Measurements from ENCODE around the gene SYT7.
"Not testable (repeated sequence)": the region's sequence is repeated elsewhere in the genome, so short reads cannot be mapped to it uniquely, and the experiment has no call there.

The SYT7 gene

GRCh38 chr11:61581030-61581928, at the start of gene SYT7:
Gene SYT7 (minus strand): TSS chr11:61581076. CDS start chr11:61580820, 256 bp downstream.
- peak; percentile 90 for DNase-seq (ENCODE audit: low spot score)

- no peak for DNase-seq (ENCODE audit: low spot score)
Measured at GRCh38 chr11:61630089-61630488, 49.2 kb upstream of the SYT7 start.

GRCh38 chr11:61629082-61629833, 48.4 kb upstream of the SYT7 start:
- no peak for DNase-seq (ENCODE audit: low spot score)

GRCh38 chr11:61628662-61628970, 47.7 kb upstream of the SYT7 start:
- no peak for DNase-seq (ENCODE audit: low spot score)

GRCh38 chr11:61627850-61628661, 47.2 kb upstream of the SYT7 start:
- DNase-seq (ENCODE audit: low spot score), result no peak

GRCh38 chr11:61626580-61627380, 45.9 kb upstream of the SYT7 start:
- no peak for DNase-seq (ENCODE audit: low spot score)

GRCh38 chr11:61625525-61625924, 44.6 kb upstream of the SYT7 start:
- no peak for DNase-seq (ENCODE audit: low spot score)

- DNase-seq (ENCODE audit: low spot score), result no peak
Measured at GRCh38 chr11:61621917-61622585, 41.2 kb upstream of the SYT7 start.

- DNase-seq (ENCODE audit: low spot score), result no peak
Measured at GRCh38 chr11:61619471-61620226, 38.8 kb upstream of the SYT7 start.

GRCh38 chr11:61618978-61619377, 38.1 kb upstream of the SYT7 start:
- DNase-seq (ENCODE audit: low spot score), result no peak

GRCh38 chr11:61617515-61617914, 36.6 kb upstream of the SYT7 start:
- no peak for DNase-seq (ENCODE audit: low spot score)

GRCh38 chr11:61616434-61616833, 35.6 kb upstream of the SYT7 start:
- DNase-seq (ENCODE audit: low spot score), result no peak

GRCh38 chr11:61614782-61615181, 33.9 kb upstream of the SYT7 start:
- DNase-seq (ENCODE audit: low spot score), result not testable (repeated sequence)

- no peak for DNase-seq (ENCODE audit: low spot score)
Measured at GRCh38 chr11:61613870-61614269, 33.0 kb upstream of the SYT7 start.

- no peak for DNase-seq (ENCODE audit: low spot score)
Measured at GRCh38 chr11:61613051-61613450, 32.2 kb upstream of the SYT7 start.

GRCh38 chr11:61611309-61611708, 30.4 kb upstream of the SYT7 start:
- no peak for DNase-seq (ENCODE audit: low spot score)

GRCh38 chr11:61610905-61611304, 30.0 kb upstream of the SYT7 start:
- no peak for DNase-seq (ENCODE audit: low spot score)

GRCh38 chr11:61609980-61610366, 29.1 kb upstream of the SYT7 start:
- DNase-seq (ENCODE audit: low spot score), result no peak

GRCh38 chr11:61609000-61609979, 28.4 kb upstream of the SYT7 start:
- DNase-seq (ENCODE audit: low spot score), result no peak

Data from globus pallidus (tissue), 1 donor.